Measurements from ENCODE around the gene YIPF1.

DNA sequence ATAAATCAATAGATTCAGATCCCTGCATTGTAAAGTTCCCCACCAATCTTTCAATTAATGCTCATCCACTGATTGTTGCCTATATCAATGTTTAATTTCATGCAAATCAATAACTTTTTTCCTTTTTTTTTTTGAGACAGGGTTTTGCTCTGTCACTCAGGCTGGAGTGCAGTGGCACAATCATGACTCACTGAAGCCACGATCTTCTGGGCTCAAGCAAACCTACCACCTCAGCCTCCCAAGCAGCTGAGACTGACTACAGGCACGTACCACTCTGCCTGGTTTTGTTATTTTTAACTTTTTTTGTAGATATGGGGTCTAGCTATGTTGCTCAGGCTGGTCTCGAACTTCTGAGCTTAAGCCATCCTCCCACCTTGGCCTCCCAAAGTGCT, 30.1 kb upstream of the YIPF1 start:
- TF ChIP-seq, protein P1, sequence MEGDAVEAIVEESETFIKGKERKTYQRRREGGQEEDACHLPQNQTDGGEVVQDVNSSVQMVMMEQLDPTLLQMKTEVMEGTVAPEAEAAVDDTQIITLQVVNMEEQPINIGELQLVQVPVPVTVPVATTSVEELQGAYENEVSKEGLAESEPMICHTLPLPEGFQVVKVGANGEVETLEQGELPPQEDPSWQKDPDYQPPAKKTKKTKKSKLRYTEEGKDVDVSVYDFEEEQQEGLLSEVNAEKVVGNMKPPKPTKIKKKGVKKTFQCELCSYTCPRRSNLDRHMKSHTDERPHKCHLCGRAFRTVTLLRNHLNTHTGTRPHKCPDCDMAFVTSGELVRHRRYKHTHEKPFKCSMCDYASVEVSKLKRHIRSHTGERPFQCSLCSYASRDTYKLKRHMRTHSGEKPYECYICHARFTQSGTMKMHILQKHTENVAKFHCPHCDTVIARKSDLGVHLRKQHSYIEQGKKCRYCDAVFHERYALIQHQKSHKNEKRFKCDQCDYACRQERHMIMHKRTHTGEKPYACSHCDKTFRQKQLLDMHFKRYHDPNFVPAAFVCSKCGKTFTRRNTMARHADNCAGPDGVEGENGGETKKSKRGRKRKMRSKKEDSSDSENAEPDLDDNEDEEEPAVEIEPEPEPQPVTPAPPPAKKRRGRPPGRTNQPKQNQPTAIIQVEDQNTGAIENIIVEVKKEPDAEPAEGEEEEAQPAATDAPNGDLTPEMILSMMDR (IDR thresholded peaks at IDR 0.05): no peak
- no peak for TF ChIP-seq POLR2AphosphoS5 (IDR thresholded peaks at IDR 0.05)
- no peak for TF ChIP-seq POLR2A (IDR thresholded peaks at IDR 0.05)
